GM23338 (cell line): ENCODE results near the gene GLCCI1. TPM values are rescaled to one million over a fixed set of nuclear protein-coding genes. Genes with fewer than 3 reads are reported as not detected.

Experiments used
- ATAC-seq: fragments of 200-7000 bp; cut with Tn5 transposase; 3 replicates; pipeline ENCODE4 v1.9.1; 2020
- DNase-seq: peaks from one replicate; pipeline ENCODE4 v3.0.0-alpha.2; 2015; ENCODE audit warnings: low spot score
- H2AFZ ChIP-seq: fragments of 200-600 bp; sonication (generic); 2 replicates; pipeline ENCODE4 v1.8.0; 2016; ENCODE audit warnings: antibody characterized with exemption, mild to moderate bottlenecking, moderate library complexity
- H3F3A ChIP-seq: fragments of 200-600 bp; sonication (generic); replicated peaks from 2 replicates; pipeline ENCODE4 v1.8.0; 2017; ENCODE audit warnings: antibody characterized with exemption, mixed run types, low read depth
- H3K27ac ChIP-seq: fragments of 200-600 bp; sonication (generic); 2 replicates; pipeline ENCODE4 v1.6.1; 2016; ENCODE audit warnings: low read depth
- H3K27me3 ChIP-seq: fragments of 200-600 bp; sonication (generic); 2 replicates; pipeline ENCODE4 v1.8.0; 2016; ENCODE audit warnings: mild to moderate bottlenecking, mixed run types, moderate library complexity; ENCODE audit not compliant: insufficient read depth
- H3K36me3 ChIP-seq: fragments of 200-600 bp; sonication (generic); 2 replicates; pipeline ENCODE4 v1.8.0; 2016; ENCODE audit warnings: mild to moderate bottlenecking; ENCODE audit not compliant: insufficient read depth
- H3K4me1 ChIP-seq: fragments of 200-600 bp; sonication (generic); 2 replicates; pipeline ENCODE4 v1.8.0; 2016; ENCODE audit warnings: mild to moderate bottlenecking, moderate library complexity; ENCODE audit not compliant: insufficient read depth
- H3K4me2 ChIP-seq: fragments of 200-600 bp; sonication (generic); 2 replicates; pipeline ENCODE4 v1.7.1; 2017; ENCODE audit warnings: mixed run types
- H3K4me3 ChIP-seq: fragments of 200-600 bp; sonication (generic); 2 replicates; pipeline ENCODE4 v1.6.1; 2016; ENCODE audit warnings: mixed run types
- H3K79me2 ChIP-seq: fragments of 200-600 bp; sonication (generic); replicated peaks from 2 replicates; pipeline ENCODE4 v1.8.0; 2017; ENCODE audit warnings: mild to moderate bottlenecking; ENCODE audit not compliant: insufficient read depth
- H3K9me2 ChIP-seq: fragments of 200-600 bp; sonication (generic); 2 replicates; pipeline ENCODE4 v1.8.0; 2017; ENCODE audit not compliant: insufficient read depth
- H4K20me1 ChIP-seq: fragments of 200-600 bp; sonication (generic); replicated peaks from 2 replicates; pipeline ENCODE4 v1.8.0; 2017; ENCODE audit warnings: mild to moderate bottlenecking; ENCODE audit not compliant: insufficient read depth
- H3K27ac Mint-ChIP-seq: 2 replicates; pipeline ENCODE4 v1.8.0; 2020; ENCODE audit warnings: inconsistent platforms, mild to moderate bottlenecking, moderate library complexity, mixed read lengths
- H3K27me3 Mint-ChIP-seq: 3 replicates; pipeline ENCODE4 v1.8.0; 2022; ENCODE audit warnings: low read depth, mild to moderate bottlenecking, moderate library complexity, mixed read lengths, inconsistent platforms; ENCODE audit not compliant: insufficient read depth, poor library complexity
- H3K36me3 Mint-ChIP-seq: 3 replicates; pipeline ENCODE4 v1.8.0; 2021; ENCODE audit warnings: low read depth, mild to moderate bottlenecking, inconsistent platforms, moderate library complexity, mixed read lengths
- H3K4me1 Mint-ChIP-seq: 3 replicates; pipeline ENCODE4 v1.8.0; 2020; ENCODE audit warnings: mild to moderate bottlenecking, inconsistent platforms, mixed read lengths
- H3K4me3 Mint-ChIP-seq: 3 replicates; pipeline ENCODE4 v1.8.0; 2021; ENCODE audit warnings: moderate library complexity, mild to moderate bottlenecking, inconsistent platforms, mixed read lengths
- H3K9me3 Mint-ChIP-seq: 3 replicates; pipeline ENCODE4 v1.8.0; 2020; ENCODE audit warnings: moderate library complexity, mild to moderate bottlenecking, inconsistent platforms, mixed read lengths
- CREB1 ChIP-seq: fragments of 250-450 bp; sonication (Bioruptor Pico); IDR thresholded peaks from 2 replicates; pipeline ENCODE4 v1.5.0; 2020; ENCODE audit warnings: low read depth, mild to moderate bottlenecking, moderate library complexity
- EZH2 ChIP-seq: fragments of 200-600 bp; sonication (generic); IDR thresholded peaks from one replicate; pipeline ENCODE4 v1.8.0; 2017; ENCODE audit warnings: antibody characterized with exemption, mild to moderate bottlenecking, low read depth; ENCODE audit not compliant: unreplicated experiment
- EZH2phosphoT487 ChIP-seq: fragments of 200-600 bp; sonication (generic); IDR thresholded peaks from one replicate; pipeline ENCODE4 v1.8.1; 2018; ENCODE audit warnings: antibody characterized with exemption; ENCODE audit not compliant: unreplicated experiment
- JUNB ChIP-seq: IDR thresholded peaks from one replicate; pipeline ENCODE4 v1.6.1; 2016; ENCODE audit warnings: antibody characterized with exemption; ENCODE audit not compliant: unreplicated experiment
- NANOG ChIP-seq: IDR thresholded peaks from 2 replicates; pipeline ENCODE4 v1.6.1; 2016; ENCODE audit warnings: antibody characterized with exemption, borderline replicate concordance
- REST ChIP-seq: IDR thresholded peaks from one replicate; pipeline ENCODE4 v1.6.1; 2018; ENCODE audit warnings: antibody characterized with exemption; ENCODE audit not compliant: unreplicated experiment
- ZNF331 ChIP-seq: fragments of 250-450 bp; sonication (Bioruptor Pico); IDR thresholded peaks from 2 replicates; pipeline ENCODE4 v1.5.0; 2020; ENCODE audit warnings: low read depth, mild to moderate bottlenecking, moderate library complexity
- ZNF462 ChIP-seq: fragments of 250-450 bp; sonication (Bioruptor Pico); IDR thresholded peaks from 2 replicates; pipeline ENCODE4 v1.5.0; 2020; ENCODE audit warnings: mild to moderate bottlenecking, moderate library complexity
- polyA plus RNA-seq: library from polyadenylated mRNA; unstranded; fragments of >200 nt; fragmentation: Nextera tagmentation; extraction: Ambion mirVana; gene quantifications from 2 replicates; pipeline ENCODE4 v1.2.1, GENCODE V29; 2016
- total RNA-seq: library from RNA; depleted of rRNA; stranded (reverse); fragments of >200 nt; shearing (Covaris generic); gene quantifications from 2 replicates; pipeline ENCODE4 v1.2.3, GENCODE V29; 2014

Gene GLCCI1
- total and polyA plus RNA-seq, 2 experiments from 2014 or later = 15.0 to 15.7 TPM

GRCh38 chr7:8086239-8086638, 117.6 kb downstream of the GLCCI1 start:
- H3K9me3 Mint-ChIP-seq = no peaks in the 10 kb centered on the region
- H3K36me3 Mint-ChIP-seq = 0 out of 3 replicates have a peak, but pooled peaks cover 4% of the 10 kb centered on the region
- Histone ChIP-seq H3K4me2 (no peak overlapping the region), H2AFZ (no peak overlapping the region), H3K4me1 (peaks cover 24% of the 10 kb centered on the region), H4K20me1 (no peaks in the 10 kb centered on the region), H3K36me3 (no peaks in the 10 kb centered on the region), H3K27ac (no peak overlapping the region), H3K27me3 (no peaks in the 10 kb centered on the region), H3F3A (no peaks in the 10 kb centered on the region), H3K79me2 (no peaks in the 10 kb centered on the region), H3K9me2 (no peaks in the 10 kb centered on the region), H3K4me3 (no peak overlapping the region)
- ATAC-seq (peak; percentile 51), DNase-seq (no peak)
- H3K27ac Mint-ChIP-seq = peak overlapping the region; percentile 8; the same call in 1 of the 2 replicates
- H3K4me3 Mint-ChIP-seq = no peak overlapping the region
- TF ChIP-seq CREB1 (CRISPR knock-in tag) (0 out of 2 replicates have a peak, but pooled peaks have one; percentile 27), ZNF331 (no peak), JUNB (no peak), REST (peak; percentile 32)
- peaks cover 28% of the 10 kb centered on the region for H3K4me1 Mint-ChIP-seq
- peaks cover 2% of the 10 kb centered on the region for H3K27me3 Mint-ChIP-seq

- H3K27ac Mint-ChIP-seq = no peak overlapping the region
- H3K36me3 Mint-ChIP-seq = 0 out of 3 replicates have a peak, but pooled peaks cover 4% of the 10 kb centered on the region
- TF ChIP-seq NANOG (no peak), EZH2phosphoT487 (no peak), ZNF462 (no peak), EZH2 (no peak)
Observed at GRCh38 chr7:8089036-8089780, 120.6 kb downstream of the GLCCI1 start.

More at GRCh38 chr7:8089036-8089780, 120.6 kb downstream of the GLCCI1 start:
- Histone ChIP-seq H3K4me3 (no peak overlapping the region), H3K4me1 (peaks cover 19% of the 10 kb centered on the region), H3K9me2 (peaks cover 2% of the 10 kb centered on the region; the same call in 1 of the 2 replicates), H3K27me3 (no peaks in the 10 kb centered on the region), H3K27ac (no peak overlapping the region), H3K79me2 (no peaks in the 10 kb centered on the region), H3K4me2 (no peak overlapping the region), H2AFZ (no peak overlapping the region), H3K36me3 (no peaks in the 10 kb centered on the region), H3F3A (no peaks in the 10 kb centered on the region), H4K20me1 (no peaks in the 10 kb centered on the region)
- Mint-ChIP-seq H3K27me3 (peaks cover 2% of the 10 kb centered on the region), H3K9me3 (no peaks in the 10 kb centered on the region; the same call in 2 of the 3 replicates), H3K4me1 (peaks cover 22% of the 10 kb centered on the region), H3K4me3 (no peak overlapping the region)
- no peak for ATAC-seq
- no peak for DNase-seq
